H1 (cell line): ENCODE data around the gene PHF10. TPM values are rescaled to one million over a fixed set of nuclear protein-coding genes. Genes with fewer than 3 reads are reported as not detected.

ENCODE experiments used
- CTCF ChIA-PET: fragments of 300-600 bp; sonication (Branson Sonifier 250); formaldehyde crosslinking; loops from one replicate; lab custom pipeline; 2021; ENCODE audit not compliant: partially characterized antibody; lab: Charles Lee
- POLR2A ChIA-PET: fragments of 300-600 bp; sonication (Branson Sonifier 250); formaldehyde crosslinking; loops from one replicate; lab custom pipeline; 2021; ENCODE audit warnings: inconsistent platforms; ENCODE audit not compliant: partially characterized antibody; lab: Charles Lee
- DNase-seq, 2 experiments: peaks; one replicate each; pipeline versions ENCODE4 v3.0.0 to v3.0.0-alpha.2; 2010 to 2022; ENCODE audit warnings: low spot score in 2 of 2, low read depth in 1 of 2, mixed read lengths in 1 of 2
- FAIRE-seq: peaks from 2 replicates; lab custom pipeline; 2011; peaks lifted over from hg19 to GRCh38; lab: Jason Lieb, UNC
- H2AFZ ChIP-seq: 2 replicates; pipeline ENCODE4 v1.8.1; 2012; ENCODE audit warnings: low read length, inconsistent platforms
- H2AK5ac ChIP-seq: 2 replicates; pipeline ENCODE4 v1.6.1; 2013; ENCODE audit warnings: low read depth, low read length
- H2BK120ac ChIP-seq: replicated peaks from 2 replicates; pipeline ENCODE3; 2013; ENCODE audit warnings: low read depth, low read length, inconsistent platforms
- H2BK12ac ChIP-seq: 2 replicates; pipeline ENCODE4 v1.6.1; 2013; ENCODE audit warnings: low read depth, low read length
- H2BK15ac ChIP-seq: 2 replicates; pipeline ENCODE4 v1.6.1; 2013; ENCODE audit warnings: low read length
- H2BK20ac ChIP-seq: 2 replicates; pipeline ENCODE4 v1.6.1; 2013; ENCODE audit warnings: low read length
- H2BK5ac ChIP-seq: 2 replicates; pipeline ENCODE4 v1.6.1; 2013; ENCODE audit warnings: low read depth, low read length
- H3K14ac ChIP-seq: 2 replicates; pipeline ENCODE4 v1.6.1; 2013; ENCODE audit warnings: inconsistent platforms; ENCODE audit not compliant: insufficient read length
- H3K18ac ChIP-seq: 2 replicates; pipeline ENCODE4 v1.6.1; 2013; ENCODE audit warnings: low read length; ENCODE audit errors: extremely low read depth
- H3K23ac ChIP-seq: 2 replicates; pipeline ENCODE4 v1.6.1; 2013; ENCODE audit warnings: inconsistent platforms; ENCODE audit not compliant: insufficient read length
- H3K23me2 ChIP-seq: 2 replicates; pipeline ENCODE4 v1.6.1; 2013; ENCODE audit warnings: low read depth, low read length
- H3K27ac ChIP-seq: 2 replicates; pipeline ENCODE4 v1.6.1; 2011; ENCODE audit warnings: low read depth, low read length, inconsistent platforms
- H3K27me3 ChIP-seq, 4 experiments: replicated peaks in 1 of 4; 1 replicate in 1 of 4; 2 replicates in 3 of 4; pipeline versions ENCODE4 v1.6.1 to v1.8.1; 2011 to 2013; ENCODE audit warnings: low read length in 3 of 4, mild to moderate bottlenecking in 3 of 4, inconsistent platforms in 2 of 4, mixed read lengths in 2 of 4, moderate library complexity in 1 of 4; ENCODE audit not compliant: control insufficient read depth in 3 of 4, insufficient read depth in 3 of 4; ENCODE audit errors: extremely low read depth in 1 of 4
- H3K36me3 ChIP-seq, 4 experiments: 2 replicates each; pipeline versions ENCODE4 v1.6.1 to v1.8.1; 2011 to 2013; ENCODE audit warnings: mild to moderate bottlenecking in 4 of 4, low read length in 3 of 4, moderate library complexity in 2 of 4, control low read depth in 1 of 4, inconsistent platforms in 1 of 4; ENCODE audit not compliant: insufficient read depth in 4 of 4, control insufficient read depth in 2 of 4
- H3K4ac ChIP-seq: replicated peaks from 2 replicates; pipeline ENCODE3; 2013; ENCODE audit warnings: low read length, low read depth, mixed read lengths, inconsistent platforms; ENCODE audit not compliant: insufficient read length
- H3K4me1 ChIP-seq, 4 experiments: replicated peaks in 1 of 4; 1 replicate in 1 of 4; 2 replicates in 3 of 4; pipeline versions ENCODE4 v1.6.1 to v1.8.1; 2011 to 2013; ENCODE audit warnings: low read length in 3 of 4, inconsistent platforms in 2 of 4, mixed read lengths in 1 of 4; ENCODE audit not compliant: insufficient read depth in 4 of 4, control insufficient read depth in 3 of 4
- H3K4me2 ChIP-seq, 2 experiments: 2 replicates each; pipeline versions ENCODE4 v1.6.1 to v1.8.1; 2011 to 2013; ENCODE audit warnings: low read depth in 2 of 2, low read length in 2 of 2, control low read depth in 1 of 2, inconsistent platforms in 1 of 2, mild to moderate bottlenecking in 1 of 2; ENCODE audit not compliant: insufficient read depth in 1 of 2
- H3K4me3 ChIP-seq, 4 experiments: fragments of 200-600, 300-600 bp in 1 of 4; sonication (generic), shearing (Covaris generic), sonication (Bioruptor Twin) in 1 of 4; 2 replicates each; pipeline versions ENCODE4 v1.5.1 to v1.8.1; 2011 to 2016; ENCODE audit warnings: low read length in 4 of 4, low read depth in 3 of 4, control low read depth in 2 of 4, inconsistent platforms in 2 of 4, mild to moderate bottlenecking in 2 of 4, mixed read lengths in 1 of 4, moderate library complexity in 1 of 4; ENCODE audit not compliant: insufficient read depth in 2 of 4; ENCODE audit errors: extremely low read depth in 1 of 4
- H3K56ac ChIP-seq: replicated peaks from 2 replicates; pipeline ENCODE3; 2013; ENCODE audit warnings: low read depth, mild to moderate bottlenecking, mixed read lengths, low read length, inconsistent platforms; ENCODE audit not compliant: insufficient read length
- H3K79me1 ChIP-seq: 2 replicates; pipeline ENCODE4 v1.6.1; 2013; ENCODE audit warnings: low read depth, low read length, control low read depth
- H3K79me2 ChIP-seq, 2 experiments: 2 replicates each; pipeline versions ENCODE4 v1.6.1 to v1.8.1; 2012 to 2013; ENCODE audit warnings: low read length in 2 of 2, mild to moderate bottlenecking in 2 of 2, inconsistent platforms in 1 of 2; ENCODE audit not compliant: insufficient read depth in 2 of 2, control insufficient read depth in 1 of 2
- H3K9ac ChIP-seq, 4 experiments: replicated peaks in 1 of 4; 1 replicate in 1 of 4; 2 replicates in 3 of 4; pipeline versions ENCODE4 v1.6.1 to v1.8.1; 2011 to 2013; ENCODE audit warnings: low read depth in 3 of 4, low read length in 3 of 4, control low read depth in 2 of 4, mild to moderate bottlenecking in 2 of 4, moderate library complexity in 2 of 4, inconsistent platforms in 1 of 4; ENCODE audit errors: extremely low read depth in 1 of 4
- H3K9me3 ChIP-seq, 2 experiments: 2 replicates each; pipeline versions ENCODE4 v1.6.1 to v1.8.1; 2012 to 2013; ENCODE audit warnings: mild to moderate bottlenecking in 2 of 2, moderate library complexity in 2 of 2, control low read depth in 1 of 2, inconsistent platforms in 1 of 2, low read depth in 1 of 2, low read length in 1 of 2, mixed read lengths in 1 of 2; ENCODE audit not compliant: insufficient read depth in 2 of 2
- H4K20me1 ChIP-seq, 2 experiments: replicated peaks in 1 of 2; 2 replicates each; pipeline versions ENCODE3 to v1.8.1; 2011 to 2013; ENCODE audit warnings: inconsistent platforms in 2 of 2, low read length in 2 of 2, mild to moderate bottlenecking in 1 of 2; ENCODE audit not compliant: insufficient read depth in 2 of 2, control insufficient read depth in 1 of 2
- H4K5ac ChIP-seq: 2 replicates; pipeline ENCODE4 v1.6.1; 2013; ENCODE audit warnings: low read length, low read depth, mixed read lengths, inconsistent platforms; ENCODE audit not compliant: insufficient read length
- H4K8ac ChIP-seq: 2 replicates; pipeline ENCODE4 v1.8.0; 2013; ENCODE audit warnings: mild to moderate bottlenecking, moderate library complexity, low read length, inconsistent platforms; ENCODE audit not compliant: insufficient read depth; ENCODE audit errors: extremely low read depth
- H4K91ac ChIP-seq: replicated peaks from 2 replicates; pipeline ENCODE3; 2013; ENCODE audit warnings: low read length, mixed read lengths, inconsistent platforms; ENCODE audit not compliant: insufficient read length
- CEBPB ChIP-seq: IDR thresholded peaks from 2 replicates; pipeline ENCODE4 v1.6.1; 2012; ENCODE audit warnings: low read depth, low read length
- CHD2 ChIP-seq: IDR thresholded peaks from 2 replicates; pipeline ENCODE4 v1.6.1; 2012; ENCODE audit warnings: low read length, improper control_type of control experiment
- CTBP2 ChIP-seq: IDR thresholded peaks from 2 replicates; pipeline ENCODE4 v1.7.0; 2011; ENCODE audit warnings: borderline replicate concordance, mild to moderate bottlenecking, moderate library complexity, mixed read lengths, low read length; ENCODE audit not compliant: insufficient read depth, insufficient read length
- EGR1 ChIP-seq: IDR thresholded peaks from 2 replicates; pipeline ENCODE4 v1.6.1; 2011; ENCODE audit warnings: low read depth, low read length, borderline replicate concordance
- EZH2 ChIP-seq: fragments of 200-600 bp; sonication (generic); IDR thresholded peaks from 2 replicates; pipeline ENCODE4 v1.7.1; 2012; ENCODE audit warnings: low read depth, mild to moderate bottlenecking, moderate library complexity, low read length, inconsistent platforms; ENCODE audit not compliant: severe bottlenecking
- MAFK ChIP-seq: IDR thresholded peaks from 2 replicates; pipeline ENCODE4 v1.6.1; 2012; ENCODE audit warnings: low read depth, mild to moderate bottlenecking, improper control_type of control experiment, low read length
- RFX5 ChIP-seq: IDR thresholded peaks from 2 replicates; pipeline ENCODE4 v1.6.1; 2011; ENCODE audit warnings: low read depth, low read length, improper control_type of control experiment, borderline replicate concordance
- SAP30 ChIP-seq: fragments of 300-600 bp; sonication (generic); IDR thresholded peaks from 2 replicates; pipeline ENCODE4 v1.7.1; 2012; ENCODE audit warnings: low read length, moderate library complexity, mild to moderate bottlenecking, inconsistent platforms; ENCODE audit not compliant: insufficient read depth, insufficient replicate concordance
- SP2 ChIP-seq: IDR thresholded peaks from 2 replicates; pipeline ENCODE4 v1.6.1; 2012; ENCODE audit warnings: mild to moderate bottlenecking, low read length, inconsistent platforms
- SRF ChIP-seq: IDR thresholded peaks from 2 replicates; pipeline ENCODE4 v1.6.1; 2011; ENCODE audit warnings: mild to moderate bottlenecking, low read depth, low read length, moderate library complexity
- ZNF274 ChIP-seq: IDR thresholded peaks from 2 replicates; pipeline ENCODE4 v1.7.0; 2012; ENCODE audit warnings: low read length, borderline replicate concordance; ENCODE audit errors: extremely low read depth
- WGBS, 2 experiments: shearing (Covaris generic) in 1 of 2; methylation state at CpG; one replicate each; pipeline versions ENCODE4 v1.1.6 to v1.1.7; 2013 to 2015; ENCODE audit warnings: low lambda C conversion rate in 2 of 2, mixed read lengths in 2 of 2, inconsistent platforms in 1 of 2, low coverage in 1 of 2, missing lambda C conversion rate in 1 of 2; ENCODE audit not compliant: insufficient replicate concordance in 2 of 2, insufficient coverage in 1 of 2, insufficient read length in 1 of 2; ENCODE audit errors: extremely low coverage in 1 of 2, missing lambda C conversion rate in 1 of 2; 5-methylcytosine and 5-hydroxymethylcytosine counted together
- polyA plus RNA-seq, 7 experiments: library from polyadenylated mRNA; depleted of rRNA in 3 of 7; stranded (reverse) in 5 of 7; unstranded in 2 of 7; fragments of >200 nt in 5 of 7; fragments of 200-250 nt in 2 of 7; gene quantifications; 1 replicate in 5 of 7; 2 replicates in 1 of 7; 4 replicates in 1 of 7; pipeline versions ENCODE4 v1.2.1 to v1.2.3, GENCODE V29; 2011 to 2013; ENCODE audit warnings: missing spikeins in 2 of 7, mixed read lengths in 2 of 7
- total RNA-seq: library from RNA; stranded (reverse); fragmentation: NEBNext Ultra II Directional; extraction: Animal tissue kit (Norgen Biotek cat#: 25700); gene quantifications from 2 replicates; pipeline ENCODE4 v1.2.1, GENCODE V29; 2021
- TF ChIP-seq, protein P1 (sequence below), 3 experiments: IDR thresholded peaks; 1 replicate in 2 of 3; 2 replicates in 1 of 3; pipeline versions ENCODE4 v1.5.1 to v1.6.1; 2011; ENCODE audit warnings: low read length in 3 of 3, mild to moderate bottlenecking in 3 of 3, inconsistent platforms in 2 of 3, low read depth in 1 of 3, moderate library complexity in 1 of 3; ENCODE audit not compliant: insufficient read depth in 1 of 3; ENCODE audit errors: control extremely low read depth in 1 of 3

The PHF10 gene
- total and polyA plus RNA-seq, 2 of the 8 experiments (the other 6 are each of a cell fraction or from before 2014, with no cell fraction given), result 15.6 to 51.1 TPM

GRCh38 chr6:169746556-169746955, 22.3 kb upstream of the PHF10 start:
- Histone ChIP-seq H4K91ac (no peak overlapping the region), H3K27ac (no peak overlapping the region), H3K79me2 (peaks cover 0 to 13% of the 10 kb centered on the region in 2 experiments; a peak in 2 of 4 replicates), H2BK12ac (no peak overlapping the region), H3K9ac (no peak overlapping the region), H3K4me1 (no peaks in the 10 kb centered on the region), H3K23me2 (0 out of 2 replicates have a peak, but pooled peaks cover 3% of the 10 kb centered on the region), H3K4me2 (no peak overlapping the region), H3K4me3 (no peak overlapping the region), H2BK15ac (no peak overlapping the region), H3K56ac (no peak overlapping the region), H3K4ac (no peak overlapping the region), H3K14ac (no peak overlapping the region), H4K20me1 (no peaks in the 10 kb centered on the region), H2BK20ac (no peak overlapping the region), H2BK5ac (no peak overlapping the region), H4K5ac (no peak overlapping the region), H3K9me3 (no peaks in the 10 kb centered on the region), H2AFZ (no peak overlapping the region), H3K27me3 (no peaks in the 10 kb centered on the region), H2AK5ac (no peak overlapping the region), H3K36me3 (no peaks in the 10 kb centered on the region), H3K18ac (no peak overlapping the region), H3K79me1 (no peaks in the 10 kb centered on the region), H3K23ac (no peak overlapping the region), H2BK120ac (no peak overlapping the region), H4K8ac (no peak overlapping the region)
- TF ChIP-seq CHD2 (no peak), EZH2 (no peak), MAFK (no peak), SP2 (no peak), CEBPB (no peak), RFX5 (no peak), SAP30 (no peak), ZNF274 (no peak), CTBP2 (no peak), EGR1 (no peak), SRF (no peak)
- TF ChIP-seq, protein P1, sequence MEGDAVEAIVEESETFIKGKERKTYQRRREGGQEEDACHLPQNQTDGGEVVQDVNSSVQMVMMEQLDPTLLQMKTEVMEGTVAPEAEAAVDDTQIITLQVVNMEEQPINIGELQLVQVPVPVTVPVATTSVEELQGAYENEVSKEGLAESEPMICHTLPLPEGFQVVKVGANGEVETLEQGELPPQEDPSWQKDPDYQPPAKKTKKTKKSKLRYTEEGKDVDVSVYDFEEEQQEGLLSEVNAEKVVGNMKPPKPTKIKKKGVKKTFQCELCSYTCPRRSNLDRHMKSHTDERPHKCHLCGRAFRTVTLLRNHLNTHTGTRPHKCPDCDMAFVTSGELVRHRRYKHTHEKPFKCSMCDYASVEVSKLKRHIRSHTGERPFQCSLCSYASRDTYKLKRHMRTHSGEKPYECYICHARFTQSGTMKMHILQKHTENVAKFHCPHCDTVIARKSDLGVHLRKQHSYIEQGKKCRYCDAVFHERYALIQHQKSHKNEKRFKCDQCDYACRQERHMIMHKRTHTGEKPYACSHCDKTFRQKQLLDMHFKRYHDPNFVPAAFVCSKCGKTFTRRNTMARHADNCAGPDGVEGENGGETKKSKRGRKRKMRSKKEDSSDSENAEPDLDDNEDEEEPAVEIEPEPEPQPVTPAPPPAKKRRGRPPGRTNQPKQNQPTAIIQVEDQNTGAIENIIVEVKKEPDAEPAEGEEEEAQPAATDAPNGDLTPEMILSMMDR (IDR thresholded peaks at IDR 0.05; ENCODE audit: control extremely low read depth in 1 of 3, insufficient read depth in 1 of 3, low read depth in 1 of 3, low read length in 3 of 3), result no peak
- DNase-seq (no peak), FAIRE-seq (no peak)
- ChIA-PET CTCF (interaction anchor here (0.7 kb wide), 1 partner anchor 16 kb away, joined by 3 read pairs; no protein-coding TSS in a partner anchor), POLR2A (no interaction called here)
- WGBS, 2 experiments, result 82% methylated on average over 1 of the region's 1 CpG; no CpG with 5 or more reads in 1 of the 2 experiments
